ENCODE results near the gene TUBA4A. TPM values are rescaled to one million over a fixed set of nuclear protein-coding genes. Genes with fewer than 3 reads are reported as not detected.

Gene TUBA4A
- total and polyA plus RNA-seq, 2 of the 8 experiments (the other 6 are each of a cell fraction or from before 2014, with no cell fraction given), result 67.3 to 172 TPM

GRCh38 chr2:219223831-219224610 is 29.7 kb downstream of the TUBA4A start (continued):
- TF ChIP-seq, protein P1, sequence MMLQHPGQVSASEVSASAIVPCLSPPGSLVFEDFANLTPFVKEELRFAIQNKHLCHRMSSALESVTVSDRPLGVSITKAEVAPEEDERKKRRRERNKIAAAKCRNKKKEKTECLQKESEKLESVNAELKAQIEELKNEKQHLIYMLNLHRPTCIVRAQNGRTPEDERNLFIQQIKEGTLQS (IDR thresholded peaks at IDR 0.05; ENCODE audit: insufficient read depth, low read depth, low read length), result no peak
- TF ChIP-seq MAFK (IDR thresholded peaks at IDR 0.05; ENCODE audit: low read depth, low read length) (no peak), KDM5A (IDR thresholded peaks at IDR 0.05; ENCODE audit: low read length) (no peak), CTCF (IDR thresholded peaks at IDR 0.05; ENCODE audit: control extremely low read depth in 1 of 3, insufficient read depth in 1 of 3, low read depth in 1 of 3, low read length in 3 of 3) (no peak), SIX5 (IDR thresholded peaks at IDR 0.05; ENCODE audit: low read depth, low read length) (no peak), TBP (IDR thresholded peaks at IDR 0.05; ENCODE audit: low read depth, low read length) (no peak), KDM1A (IDR thresholded peaks at IDR 0.05; ENCODE audit: borderline replicate concordance, low read length) (no peak), RFX5 (IDR thresholded peaks at IDR 0.05; ENCODE audit: borderline replicate concordance, low read depth, low read length) (no peak), SIN3A (conservative IDR thresholded peaks at IDR 0.05 in 1 of 2, IDR thresholded peaks at IDR 0.05 in 1 of 2; ENCODE audit: low read depth in 1 of 2, low read length in 2 of 2) (no peak)

All from H1 (cell line).